Measurements from ENCODE around the gene HTR4. TPM values are rescaled to one million over a fixed set of nuclear protein-coding genes. Genes with fewer than 3 reads are reported as not detected.
"Not testable (repeated sequence)": the region's sequence is repeated elsewhere in the genome, so short reads cannot be mapped to it uniquely, and the experiment has no call there.

The HTR4 gene
- total RNA-seq, 2 donors from 2014 or later = not detected

GRCh38 chr5:148474025-148474511 is 180.3 kb downstream of the HTR4 start:
- no peak for DNase-seq
- no peak overlapping the region for H3K4me3 Mint-ChIP-seq
- no peak for TF ChIP-seq CTCF (conservative IDR thresholded peaks at IDR 0.05)
- Histone ChIP-seq H3K9ac (ENCODE audit: extremely low read depth, low read length, poor library complexity, severe bottlenecking) (no peak overlapping the region), H3K9me3 (ENCODE audit: control insufficient read depth, low read length) (no peaks in the 10 kb centered on the region), H3K27ac (ENCODE audit: low read depth, low read length) (no peak overlapping the region), H3K27me3 (ENCODE audit: control insufficient read depth, insufficient read depth, low read length, poor library complexity, severe bottlenecking) (peaks cover 27% of the 10 kb centered on the region), H3K4me1 (ENCODE audit: control insufficient read depth, insufficient read depth, low read length) (no peaks in the 10 kb centered on the region), H3K36me3 (ENCODE audit: control insufficient read depth, insufficient read depth, low read length) (no peaks in the 10 kb centered on the region), H3K4me3 (ENCODE audit: low read length) (no peak overlapping the region)
- H3K36me3 Mint-ChIP-seq (ENCODE audit: low read depth) = no peaks in the 10 kb centered on the region
- WGBS, 2 experiments (ENCODE audit: insufficient coverage in 1 of 2, insufficient read length in 1 of 2) = 83 to 93% methylated on average over 3 to 8 of the region's 8 CpGs
- H3K27me3 Mint-ChIP-seq (ENCODE audit: insufficient read depth) = peaks cover 8% of the 10 kb centered on the region
- H3K9me3 Mint-ChIP-seq = no peaks in the 10 kb centered on the region
- H3K4me1 Mint-ChIP-seq = no peaks in the 10 kb centered on the region
- no peak overlapping the region for H3K27ac Mint-ChIP-seq

GRCh38 chr5:148471379-148471778 is 182.9 kb downstream of the HTR4 start:
- Histone ChIP-seq H3K4me3 (ENCODE audit: low read length) (no peak overlapping the region), H3K27ac (ENCODE audit: low read depth, low read length) (no peak overlapping the region), H3K4me1 (ENCODE audit: control insufficient read depth, insufficient read depth, low read length) (no peaks in the 10 kb centered on the region), H3K36me3 (ENCODE audit: control insufficient read depth, insufficient read depth, low read length) (no peaks in the 10 kb centered on the region), H3K9ac (ENCODE audit: extremely low read depth, low read length, poor library complexity, severe bottlenecking) (no peak overlapping the region), H3K27me3 (ENCODE audit: control insufficient read depth, insufficient read depth, low read length, poor library complexity, severe bottlenecking) (peaks cover 10% of the 10 kb centered on the region), H3K9me3 (ENCODE audit: control insufficient read depth, low read length) (no peaks in the 10 kb centered on the region)
- H3K27me3 Mint-ChIP-seq (ENCODE audit: insufficient read depth) = no peaks in the 10 kb centered on the region
- no peak overlapping the region for H3K27ac Mint-ChIP-seq
- H3K36me3 Mint-ChIP-seq (ENCODE audit: low read depth) = no peaks in the 10 kb centered on the region
- DNase-seq = no peak
- no peak for TF ChIP-seq CTCF (conservative IDR thresholded peaks at IDR 0.05)
- no peaks in the 10 kb centered on the region for H3K4me1 Mint-ChIP-seq
- no peaks in the 10 kb centered on the region for H3K9me3 Mint-ChIP-seq
- H3K4me3 Mint-ChIP-seq = no peak overlapping the region
- 82 to 86% methylated on average over 1 to 2 of the region's 2 CpGs for WGBS, 2 experiments (ENCODE audit: insufficient coverage in 1 of 2, insufficient read length in 1 of 2)

GRCh38 chr5:148469501-148469935 is 184.8 kb downstream of the HTR4 start:
- H3K27ac ChIP-seq (ENCODE audit: low read depth, low read length) = no peak overlapping the region
- H3K9me3 ChIP-seq (ENCODE audit: control insufficient read depth, low read length) = no peaks in the 10 kb centered on the region
- no peak overlapping the region for H3K27ac Mint-ChIP-seq
- H3K4me3 Mint-ChIP-seq = no peak overlapping the region
- H3K36me3 ChIP-seq (ENCODE audit: control insufficient read depth, insufficient read depth, low read length) = no peaks in the 10 kb centered on the region
- H3K4me3 ChIP-seq (ENCODE audit: low read length) = no peak overlapping the region
- no peaks in the 10 kb centered on the region for H3K4me1 Mint-ChIP-seq
- no peak for TF ChIP-seq CTCF (conservative IDR thresholded peaks at IDR 0.05)
- no peak for DNase-seq
- no peaks in the 10 kb centered on the region for H3K4me1 ChIP-seq (ENCODE audit: control insufficient read depth, insufficient read depth, low read length)
- no peaks in the 10 kb centered on the region for H3K36me3 Mint-ChIP-seq (ENCODE audit: low read depth)
- H3K27me3 ChIP-seq (ENCODE audit: control insufficient read depth, insufficient read depth, low read length, poor library complexity, severe bottlenecking) = no peaks in the 10 kb centered on the region
- WGBS, 2 experiments (ENCODE audit: insufficient coverage in 1 of 2, insufficient read length in 1 of 2) = 87 to 100% methylated on average over 1 to 4 of the region's 4 CpGs
- H3K9me3 Mint-ChIP-seq = no peaks in the 10 kb centered on the region
- no peak overlapping the region for H3K9ac ChIP-seq (ENCODE audit: extremely low read depth, low read length, poor library complexity, severe bottlenecking)
- no peaks in the 10 kb centered on the region for H3K27me3 Mint-ChIP-seq (ENCODE audit: insufficient read depth)

GRCh38 chr5:148468746-148469145 is 185.6 kb downstream of the HTR4 start:
- H3K27ac Mint-ChIP-seq; H3K27ac ChIP-seq (ENCODE audit: low read depth, low read length); H3K4me3 Mint-ChIP-seq; H3K27me3 ChIP-seq (ENCODE audit: control insufficient read depth, insufficient read depth, low read length, poor library complexity, severe bottlenecking); DNase-seq; H3K4me1 ChIP-seq (ENCODE audit: control insufficient read depth, insufficient read depth, low read length); H3K27me3 Mint-ChIP-seq (ENCODE audit: insufficient read depth); H3K9me3 Mint-ChIP-seq; H3K36me3 Mint-ChIP-seq (ENCODE audit: low read depth); H3K4me1 Mint-ChIP-seq; H3K9ac ChIP-seq (ENCODE audit: extremely low read depth, low read length, poor library complexity, severe bottlenecking); H3K36me3 ChIP-seq (ENCODE audit: control insufficient read depth, insufficient read depth, low read length); H3K9me3 ChIP-seq (ENCODE audit: control insufficient read depth, low read length); H3K4me3 ChIP-seq (ENCODE audit: low read length): not testable (repeated sequence)
- WGBS, 2 experiments (ENCODE audit: insufficient coverage in 1 of 2, insufficient read length in 1 of 2) = 79 to 95% methylated on average over 2 to 5 of the region's 5 CpGs

Measured in endodermal cell (in vitro differentiated cells).